GM12891 (cell line): ENCODE measurements around the gene FAM117B.

ENCODE experiments used
- DNase-seq: peaks from one replicate; pipeline ENCODE4 v3.0.0; 2011; ENCODE audit warnings: low spot score; ENCODE audit not compliant: insufficient read length
- FAIRE-seq: peaks from 2 replicates; lab custom pipeline; 2011; peaks lifted over from hg19 to GRCh38; lab: Jason Lieb, UNC
- PAX5 ChIP-seq: IDR thresholded peaks from 2 replicates; pipeline ENCODE4 v1.6.1; 2011; ENCODE audit warnings: low read length, moderate library complexity, mild to moderate bottlenecking; ENCODE audit not compliant: insufficient read depth, severe bottlenecking
- POLR2A ChIP-seq: IDR thresholded peaks from 2 replicates; pipeline ENCODE4 v1.6.1; 2011; ENCODE audit warnings: low read depth, low read length, control low read depth
- POLR2AphosphoS5 ChIP-seq: IDR thresholded peaks from 2 replicates; pipeline ENCODE4 v1.6.1; 2011; ENCODE audit warnings: low read depth, low read length, control low read depth
- POU2F2 ChIP-seq: IDR thresholded peaks from 2 replicates; pipeline ENCODE4 v1.6.1; 2011; ENCODE audit warnings: low read depth, mild to moderate bottlenecking, control low read depth, low read length, moderate library complexity
- SPI1 ChIP-seq: IDR thresholded peaks from 2 replicates; pipeline ENCODE4 v1.6.1; 2011; ENCODE audit warnings: low read depth, low read length, control low read depth
- TAF1 ChIP-seq: IDR thresholded peaks from 2 replicates; pipeline ENCODE4 v1.6.1; 2011; ENCODE audit warnings: low read depth, low read length, control low read depth

FAM117B gene

GRCh38 chr2:202754936-202755335 is 120.2 kb downstream of the FAM117B start:
- no peak for FAIRE-seq
- no peak for DNase-seq
- TF ChIP-seq TAF1 (no peak), PAX5 (no peak), POLR2AphosphoS5 (no peak), POLR2A (no peak), SPI1 (no peak), POU2F2 (no peak)

GRCh38 chr2:202756598-202756997 is 121.8 kb downstream of the FAM117B start:
- TF ChIP-seq TAF1 (no peak), POU2F2 (no peak), SPI1 (no peak), POLR2AphosphoS5 (no peak), POLR2A (no peak), PAX5 (no peak)
- no peak for DNase-seq
- FAIRE-seq, result no peak

DNA sequence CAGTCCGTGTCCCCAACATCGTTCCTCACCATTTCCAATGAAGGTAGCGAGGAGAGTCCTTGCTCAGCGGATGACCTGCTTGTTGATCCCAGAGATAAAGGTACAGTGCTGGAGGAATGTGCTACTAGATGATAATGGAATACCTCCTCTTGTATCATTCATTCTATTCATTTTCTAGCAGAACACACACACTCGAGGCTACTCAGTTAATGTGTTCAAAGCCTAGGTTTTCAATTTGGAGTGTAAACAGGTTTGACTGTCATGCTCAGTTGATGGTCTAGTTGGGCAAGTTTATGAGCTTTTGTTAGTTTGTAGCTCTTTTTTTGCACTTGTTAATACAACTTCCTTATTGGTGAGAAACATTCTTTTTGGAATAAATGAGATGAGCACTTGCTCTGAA is 122.6 kb downstream of the FAM117B start:
- FAIRE-seq (no peak), DNase-seq (no peak)
- TF ChIP-seq POLR2AphosphoS5 (no peak), PAX5 (no peak), TAF1 (no peak)

DNA sequence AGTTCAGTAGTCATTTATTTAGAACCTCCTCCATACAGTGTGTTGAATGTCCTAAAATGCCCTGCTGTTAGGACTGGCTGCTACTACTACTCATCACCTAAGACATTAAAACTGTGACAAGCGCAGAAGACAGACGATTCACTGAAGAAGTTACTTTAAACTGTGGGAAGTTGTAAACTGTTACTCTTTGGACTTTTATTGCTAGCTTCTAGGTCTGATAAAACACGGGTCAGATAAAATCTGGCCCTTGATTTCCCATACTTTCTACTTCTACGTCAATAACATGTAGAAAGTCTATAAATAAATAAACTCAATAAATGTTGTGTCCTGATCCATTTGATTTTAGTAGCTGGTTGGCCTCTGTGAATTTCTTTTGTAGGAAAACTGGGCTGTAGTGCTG is 123.4 kb downstream of the FAM117B start:
- no peak for TF ChIP-seq TAF1
- DNase-seq (no peak), FAIRE-seq (no peak)

- no peak for TF ChIP-seq POLR2AphosphoS5
- TF ChIP-seq POU2F2, result no peak
- TF ChIP-seq POLR2A, result no peak
- no peak for TF ChIP-seq TAF1
- TF ChIP-seq SPI1, result no peak
- no peak for TF ChIP-seq PAX5
- no peak for FAIRE-seq
- DNase-seq, result no peak
These were observed 123.8 kb downstream of the FAM117B start for GRCh38 chr2:202758604-202759003.

- DNase-seq (no peak), FAIRE-seq (no peak)
- TF ChIP-seq POLR2AphosphoS5 (no peak), PAX5 (no peak), SPI1 (no peak), POLR2A (no peak), TAF1 (no peak), POU2F2 (no peak)
These were observed 126.1 kb downstream of the FAM117B start for GRCh38 chr2:202760848-202761247.

- TF ChIP-seq POU2F2, result no peak
- no peak for TF ChIP-seq TAF1
- TF ChIP-seq SPI1, result no peak
- TF ChIP-seq PAX5, result no peak
- TF ChIP-seq POLR2A, result no peak
- TF ChIP-seq POLR2AphosphoS5, result no peak
- no peak for DNase-seq
- FAIRE-seq, result no peak
These were observed 127.8 kb downstream of the FAM117B start for GRCh38 chr2:202762556-202762955.

GRCh38 chr2:202763916-202764315 is 129.1 kb downstream of the FAM117B start:
- DNase-seq (no peak), FAIRE-seq (peak; percentile 35)
- TF ChIP-seq TAF1 (no peak), POLR2A (no peak)

DNA sequence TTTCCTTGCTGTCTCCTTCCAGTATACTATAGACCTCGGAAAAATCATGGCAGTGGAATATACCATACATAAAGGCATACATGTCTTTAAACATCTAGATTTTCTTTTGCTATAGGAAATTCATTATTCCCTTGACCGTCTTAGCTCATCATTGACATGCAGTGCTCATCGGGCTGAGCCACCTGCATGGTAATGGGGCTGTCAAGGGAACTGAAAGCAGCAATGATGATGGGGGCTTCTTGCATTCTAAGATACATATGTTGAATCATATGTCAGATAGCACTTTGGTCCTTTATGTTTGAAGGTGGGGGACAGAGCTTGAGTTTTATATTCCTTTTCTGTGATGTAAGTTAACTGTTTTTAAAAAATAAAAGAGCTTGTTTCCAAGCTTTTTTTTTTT is 130.2 kb downstream of the FAM117B start:
- DNase-seq (no peak), FAIRE-seq (no peak)
- TF ChIP-seq TAF1 (no peak), POLR2A (no peak), SPI1 (peak; percentile 37)

GRCh38 chr2:202765436-202765835 is 130.7 kb downstream of the FAM117B start:
- TF ChIP-seq POLR2AphosphoS5 (no peak), POLR2A (no peak), TAF1 (no peak), SPI1 (no peak), PAX5 (no peak), POU2F2 (no peak)
- no peak for DNase-seq
- FAIRE-seq, result no peak

- TF ChIP-seq PAX5 (no peak), TAF1 (no peak), POU2F2 (no peak), POLR2A (no peak), POLR2AphosphoS5 (no peak), SPI1 (no peak)
- no peak for DNase-seq
- no peak for FAIRE-seq
These were observed 133.5 kb downstream of the FAM117B start for GRCh38 chr2:202768273-202768672.
